Stimulated activated memory B cell treated with anti-CD40 and anti-IgM and Interleukin-4, amounts not matched to agents 10 μg/mL and 1 μg/mL and 100 μg/mL, for 72 hours (primary cell): ENCODE measurements around the gene CYB561.

Experiments used
- ATAC-seq: fragments of 150-1000 bp; cut with Tn5 transposase; 2 replicates; pipeline ENCODE4 v1.10.0; 2021
- H3K27ac Mint-ChIP-seq: one replicate; pipeline ENCODE4 v1.8.0; 2022; ENCODE audit warnings: mild to moderate bottlenecking, mixed read lengths
- H3K27me3 Mint-ChIP-seq: one replicate; pipeline ENCODE4 v1.8.0; 2022; ENCODE audit warnings: mixed read lengths
- H3K36me3 Mint-ChIP-seq: one replicate; pipeline ENCODE4 v1.8.0; 2022; ENCODE audit warnings: mixed read lengths
- H3K4me1 Mint-ChIP-seq: one replicate; pipeline ENCODE4 v1.8.0; 2022; ENCODE audit warnings: mixed read lengths
- H3K4me3 Mint-ChIP-seq: one replicate; pipeline ENCODE4 v1.8.0; 2022; ENCODE audit warnings: mild to moderate bottlenecking, moderate library complexity, mixed read lengths
- H3K9me3 Mint-ChIP-seq: one replicate; pipeline ENCODE4 v1.8.0; 2022; ENCODE audit warnings: mixed read lengths

Gene CYB561

DNA sequence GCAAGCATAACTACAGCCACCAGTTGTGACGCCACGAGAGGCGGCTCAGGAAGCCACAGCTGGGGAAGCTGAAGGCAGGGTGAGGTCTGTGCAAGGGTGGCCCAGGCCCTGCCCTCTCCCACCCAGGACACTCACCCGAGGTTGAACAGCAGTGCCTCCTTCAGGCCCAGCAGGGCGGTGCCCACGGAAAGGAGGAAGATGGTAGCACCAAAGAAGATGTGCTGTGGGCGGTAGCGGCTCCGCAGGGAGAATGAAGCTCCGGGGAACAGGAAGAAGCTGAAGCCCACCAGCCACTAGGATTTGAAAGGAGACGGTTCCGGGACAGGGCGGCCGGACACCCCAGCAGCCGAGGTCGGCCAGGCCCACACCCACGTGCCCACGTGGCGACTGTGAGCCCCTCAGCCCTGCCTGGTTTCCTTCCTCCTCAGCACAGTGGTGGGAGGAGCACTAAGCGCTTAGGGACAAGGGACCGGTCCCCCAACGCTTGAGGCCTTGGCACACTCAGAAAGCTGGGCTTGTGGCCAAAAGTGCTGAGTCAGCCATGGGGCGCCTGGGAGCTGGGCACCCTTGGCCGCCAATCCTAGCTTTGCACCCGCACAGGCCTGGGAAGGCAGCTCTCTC is 11.0 kb downstream of the CYB561 start:
- ATAC-seq = no peak
- H3K27me3 Mint-ChIP-seq = peaks cover 16% of the 10 kb centered on the region
- no peaks in the 10 kb centered on the region for H3K9me3 Mint-ChIP-seq
- H3K4me1 Mint-ChIP-seq = peaks cover 17% of the 10 kb centered on the region
- no peak overlapping the region for H3K4me3 Mint-ChIP-seq
- H3K36me3 Mint-ChIP-seq = peaks cover 24% of the 10 kb centered on the region
- no peak overlapping the region for H3K27ac Mint-ChIP-seq

DNA sequence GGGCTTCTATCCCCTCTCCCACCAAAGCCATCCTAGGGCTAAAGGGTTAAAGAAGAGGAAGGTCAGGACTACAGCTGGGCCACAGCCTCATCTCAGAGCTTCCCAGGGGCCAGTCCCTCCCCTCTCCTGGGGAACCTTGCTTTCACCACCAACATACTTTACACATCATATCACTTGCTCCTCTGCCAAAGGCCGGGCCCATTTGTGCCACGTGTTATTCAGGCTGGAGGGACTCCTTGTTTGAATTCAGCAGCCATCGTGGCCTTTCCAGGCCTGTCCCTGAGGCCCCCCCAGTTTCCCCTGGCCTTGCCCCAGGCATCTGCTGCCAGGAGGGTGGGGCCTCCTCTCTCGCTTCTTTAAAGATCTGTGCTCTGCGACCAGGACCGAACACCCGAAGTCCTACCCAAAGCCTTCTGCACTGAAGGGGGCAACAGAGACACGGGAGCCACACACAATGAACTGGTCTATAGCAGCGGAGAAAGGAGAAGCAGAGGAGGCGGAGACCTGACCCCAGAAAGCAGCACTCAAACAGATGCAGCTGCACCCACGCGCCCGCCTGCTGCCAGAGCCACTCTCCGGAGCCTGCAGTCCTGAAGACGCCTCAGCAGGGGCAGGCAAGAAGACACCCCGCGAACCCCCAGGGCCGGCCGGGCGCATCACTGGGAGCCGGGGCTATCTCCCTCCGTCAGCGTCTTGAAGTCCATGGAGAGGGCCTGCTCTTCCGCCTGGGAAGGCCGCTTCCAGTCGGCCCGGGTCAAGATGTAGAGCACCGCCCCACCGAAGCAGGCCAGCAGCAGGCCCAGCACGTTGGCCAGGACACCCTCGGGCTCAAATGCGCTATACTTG is 12.1 kb downstream of the CYB561 start:
- Mint-ChIP-seq H3K27me3 (peaks cover 16% of the 10 kb centered on the region), H3K36me3 (peaks cover 24% of the 10 kb centered on the region), H3K4me1 (peaks cover 9% of the 10 kb centered on the region), H3K9me3 (no peaks in the 10 kb centered on the region), H3K4me3 (no peak overlapping the region), H3K27ac (no peak overlapping the region)
- ATAC-seq = no peak

DNA sequence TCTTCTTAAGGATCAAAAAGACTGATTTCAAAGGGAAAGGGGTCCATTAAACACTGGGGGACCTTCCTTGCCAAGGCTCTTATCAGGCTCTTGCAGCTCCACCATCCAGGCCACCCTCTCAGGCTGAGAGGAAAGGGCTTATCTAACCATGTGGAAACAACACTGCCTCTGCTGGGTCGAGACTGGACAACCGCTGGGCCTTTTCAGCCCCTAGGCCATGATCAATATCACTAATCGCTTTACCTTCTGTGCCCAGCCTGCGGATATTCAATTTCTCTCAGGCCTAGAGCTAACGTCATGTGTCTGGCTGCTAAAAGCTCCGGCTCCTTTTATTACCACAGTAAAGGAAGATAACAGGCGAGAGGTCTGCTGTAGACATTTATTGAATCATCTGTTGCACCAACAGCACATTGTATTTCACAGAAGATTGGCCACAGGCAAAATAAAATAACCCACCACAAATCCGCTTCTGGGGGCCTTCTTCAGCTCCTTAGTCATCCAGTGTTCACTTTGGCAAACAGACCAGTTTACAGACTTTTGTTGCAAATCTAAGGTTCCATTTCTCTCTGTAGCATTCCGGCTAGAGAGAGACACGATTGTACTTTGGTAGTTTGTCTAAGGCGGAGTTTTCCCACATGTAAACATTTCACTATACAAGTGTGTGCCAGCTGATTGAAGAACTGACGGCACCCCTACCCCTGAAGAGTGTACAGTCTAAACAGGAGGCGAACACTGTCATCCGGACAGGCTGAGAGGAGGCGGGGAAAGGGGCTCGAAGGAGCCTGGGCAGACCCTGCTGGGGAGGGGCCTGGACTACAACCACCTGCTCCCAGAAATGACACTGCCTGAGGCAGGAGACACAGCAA is 13.9 kb downstream of the CYB561 start:
- H3K36me3 Mint-ChIP-seq = peaks cover 24% of the 10 kb centered on the region
- no peak overlapping the region for H3K27ac Mint-ChIP-seq
- peaks cover 12% of the 10 kb centered on the region for H3K4me1 Mint-ChIP-seq
- no peaks in the 10 kb centered on the region for H3K9me3 Mint-ChIP-seq
- ATAC-seq = no peak
- no peak overlapping the region for H3K4me3 Mint-ChIP-seq
- H3K27me3 Mint-ChIP-seq = peaks cover 20% of the 10 kb centered on the region

DNA sequence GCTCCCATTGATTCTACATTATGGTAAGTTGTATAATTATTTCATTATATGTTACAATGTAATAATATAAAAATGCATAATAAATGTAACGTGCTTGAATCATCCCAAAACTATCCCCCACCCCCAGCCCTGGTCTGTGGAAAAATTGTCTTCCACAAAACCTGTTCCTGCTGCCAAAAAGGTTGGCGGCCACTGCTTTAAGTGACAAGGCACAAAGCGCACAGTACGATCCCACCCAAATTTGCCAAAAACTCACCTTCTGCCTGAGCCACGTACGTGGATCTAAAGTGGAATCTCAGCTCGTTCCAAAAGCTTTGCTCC is 14.5 kb downstream of the CYB561 start:
- H3K27me3 Mint-ChIP-seq = peaks cover 26% of the 10 kb centered on the region
- H3K4me3 Mint-ChIP-seq = no peak overlapping the region
- H3K4me1 Mint-ChIP-seq = peaks cover 18% of the 10 kb centered on the region
- no peak overlapping the region for H3K27ac Mint-ChIP-seq
- ATAC-seq = no peak
- H3K9me3 Mint-ChIP-seq = no peaks in the 10 kb centered on the region
- peaks cover 24% of the 10 kb centered on the region for H3K36me3 Mint-ChIP-seq

DNA sequence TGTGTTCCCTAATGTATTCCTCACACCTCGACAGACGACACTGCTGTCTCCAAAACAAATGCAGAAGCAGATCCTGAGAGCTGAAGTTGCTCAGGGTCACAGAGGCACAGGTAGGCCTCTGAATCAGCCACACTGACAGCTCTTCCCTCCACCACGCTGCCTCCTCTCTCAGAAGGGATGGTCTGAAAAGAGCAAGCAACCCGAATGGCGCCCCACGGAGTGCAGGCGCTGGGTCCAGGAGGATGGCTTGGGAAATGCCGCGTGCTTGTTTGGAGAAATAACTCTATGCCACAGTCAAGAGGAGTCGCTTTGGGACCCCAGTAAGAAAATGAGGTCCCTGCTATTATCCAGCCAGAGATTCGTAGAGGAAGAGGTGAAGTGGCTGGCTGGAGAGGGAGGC is 15.9 kb downstream of the CYB561 start:
- no peak overlapping the region for H3K4me3 Mint-ChIP-seq
- peaks cover 24% of the 10 kb centered on the region for H3K36me3 Mint-ChIP-seq
- no peak overlapping the region for H3K27ac Mint-ChIP-seq
- H3K27me3 Mint-ChIP-seq = peaks cover 34% of the 10 kb centered on the region
- H3K9me3 Mint-ChIP-seq = no peaks in the 10 kb centered on the region
- no peak for ATAC-seq
- H3K4me1 Mint-ChIP-seq = peaks cover 16% of the 10 kb centered on the region

DNA sequence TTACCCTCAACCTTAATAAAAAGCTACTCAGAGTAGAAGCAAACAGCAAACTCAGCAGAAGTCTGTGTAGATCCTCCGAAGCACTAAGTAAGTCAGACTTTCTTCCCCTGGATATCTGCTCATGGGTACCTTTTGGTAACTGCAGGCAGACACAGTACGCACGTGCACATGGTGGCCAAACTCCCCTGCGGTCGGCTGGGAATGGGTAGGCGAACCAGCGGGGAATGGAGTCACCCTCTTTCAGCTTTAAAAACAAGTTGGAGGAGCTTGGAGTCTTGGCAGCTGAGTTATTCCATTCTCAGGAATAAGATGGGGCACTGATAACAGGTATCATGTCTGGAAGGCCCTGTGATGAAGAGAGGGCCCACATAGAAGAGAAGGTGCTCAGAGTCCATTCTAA is 16.3 kb downstream of the CYB561 start:
- Mint-ChIP-seq H3K9me3 (no peaks in the 10 kb centered on the region), H3K36me3 (peaks cover 20% of the 10 kb centered on the region), H3K4me3 (no peak overlapping the region), H3K27ac (no peak overlapping the region), H3K4me1 (peaks cover 16% of the 10 kb centered on the region), H3K27me3 (peaks cover 33% of the 10 kb centered on the region)
- ATAC-seq = no peak

DNA sequence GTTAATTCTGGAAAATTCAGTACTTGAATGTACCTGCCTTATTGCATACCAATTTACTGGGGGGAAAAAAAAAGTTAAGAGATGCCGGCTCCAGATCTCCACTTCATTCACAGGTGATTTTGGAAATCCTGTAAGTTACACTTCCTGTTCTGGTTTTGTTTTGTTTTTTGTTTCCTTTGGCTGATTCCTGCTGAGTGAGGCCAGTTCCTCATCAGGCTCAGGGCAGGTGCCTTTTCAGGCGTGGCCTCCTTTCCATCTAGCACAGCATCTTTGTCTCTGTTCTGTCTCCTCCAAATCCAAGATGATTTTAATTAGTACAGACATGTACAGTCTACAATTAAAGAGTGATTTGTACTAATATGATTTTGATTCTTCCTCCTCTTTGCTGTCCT is 19.2 kb downstream of the CYB561 start:
- peaks cover 16% of the 10 kb centered on the region for H3K4me1 Mint-ChIP-seq
- no peaks in the 10 kb centered on the region for H3K9me3 Mint-ChIP-seq
- peaks cover 20% of the 10 kb centered on the region for H3K27me3 Mint-ChIP-seq
- no peak for ATAC-seq
- no peaks in the 10 kb centered on the region for H3K36me3 Mint-ChIP-seq
- H3K4me3 Mint-ChIP-seq = no peak overlapping the region
- no peak overlapping the region for H3K27ac Mint-ChIP-seq

DNA sequence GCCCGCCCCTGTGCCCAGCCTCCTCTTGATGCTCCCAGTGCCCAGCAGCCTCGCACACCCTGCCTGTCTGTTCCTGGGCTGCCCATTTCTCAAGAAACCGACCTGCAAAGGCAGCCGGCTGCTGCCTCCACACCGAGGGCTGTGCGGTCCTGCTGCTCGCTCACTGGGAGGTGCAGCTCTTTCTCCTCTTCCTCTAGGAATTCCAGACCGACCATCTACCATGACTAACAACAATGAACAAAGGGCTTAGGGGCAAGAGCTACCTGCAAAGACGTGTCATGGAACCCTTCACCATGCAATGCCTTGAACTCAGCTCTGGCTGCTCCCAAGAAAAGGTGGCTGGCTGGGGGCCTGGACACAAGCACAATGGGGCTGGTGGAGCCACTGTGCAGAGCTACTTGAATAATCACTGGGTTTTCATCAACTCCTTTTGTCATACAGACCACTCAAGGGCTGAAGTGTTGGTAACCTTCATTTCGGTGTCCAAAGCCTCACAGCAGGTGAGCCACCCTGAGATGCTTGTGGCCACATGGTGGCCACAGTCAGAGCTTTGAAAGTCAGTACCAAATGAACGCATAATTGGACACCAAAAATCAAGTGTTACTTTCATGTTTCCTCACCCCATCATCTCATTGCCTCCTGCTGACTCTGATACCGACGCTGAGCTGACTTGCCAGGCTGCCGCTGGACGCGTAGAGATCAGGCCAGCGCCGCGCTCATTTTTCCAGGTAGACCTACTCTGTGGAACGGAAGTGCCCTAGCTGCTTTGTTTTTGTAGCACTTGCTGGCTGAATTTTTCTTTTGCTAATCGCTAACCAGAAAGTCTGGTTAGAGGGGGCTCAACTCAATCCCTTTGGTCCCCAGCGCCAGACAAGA is 19.8 kb downstream of the CYB561 start:
- Mint-ChIP-seq H3K4me1 (peaks cover 16% of the 10 kb centered on the region), H3K36me3 (no peaks in the 10 kb centered on the region), H3K9me3 (no peaks in the 10 kb centered on the region), H3K27ac (no peak overlapping the region), H3K4me3 (no peak overlapping the region), H3K27me3 (peaks cover 20% of the 10 kb centered on the region)
- no peak for ATAC-seq

DNA sequence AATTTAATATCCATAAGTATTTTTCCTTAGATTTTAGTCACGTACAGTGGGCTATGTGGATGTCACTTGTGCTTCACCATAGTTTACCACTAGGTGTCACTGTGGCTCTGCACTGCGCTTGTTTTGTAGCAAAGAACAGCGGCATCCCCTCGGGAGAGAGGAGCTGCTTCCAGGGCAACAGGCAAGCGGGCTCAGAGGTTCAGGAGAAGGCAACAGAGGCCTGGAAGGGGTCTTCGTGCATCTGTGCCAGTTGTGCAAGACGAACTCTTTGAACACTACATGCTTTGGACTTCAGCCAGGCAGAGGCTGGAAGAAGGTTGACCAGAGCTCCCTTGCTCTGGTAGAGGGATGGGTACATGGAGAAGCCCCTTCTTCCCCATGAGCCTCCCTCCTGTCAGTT is 20.6 kb downstream of the CYB561 start:
- Mint-ChIP-seq H3K36me3 (no peaks in the 10 kb centered on the region), H3K27me3 (peaks cover 20% of the 10 kb centered on the region), H3K9me3 (no peaks in the 10 kb centered on the region), H3K4me3 (no peak overlapping the region), H3K27ac (no peak overlapping the region), H3K4me1 (peaks cover 16% of the 10 kb centered on the region)
- ATAC-seq = peak; percentile 75

DNA sequence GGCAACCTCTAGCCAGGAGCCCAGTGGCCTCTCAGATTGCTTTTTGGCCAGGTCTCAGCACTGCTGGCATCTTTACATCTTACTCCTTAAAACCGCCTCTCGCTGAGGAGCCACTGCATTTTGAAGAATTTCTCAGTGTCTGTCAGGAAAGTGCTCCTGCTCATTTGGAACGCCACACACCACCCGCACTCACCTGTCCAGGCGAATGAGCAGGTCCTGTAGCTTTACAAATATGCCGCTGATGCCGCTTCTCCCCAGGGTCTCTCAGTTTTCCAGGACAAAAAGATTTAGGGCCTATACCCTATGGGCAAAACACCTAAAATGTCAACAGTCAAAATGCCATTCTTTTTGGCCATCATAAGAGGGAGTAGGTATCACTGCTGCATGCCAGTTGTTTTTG is 22.1 kb downstream of the CYB561 start:
- Mint-ChIP-seq H3K9me3 (no peaks in the 10 kb centered on the region), H3K27me3 (peaks cover 20% of the 10 kb centered on the region), H3K27ac (no peak overlapping the region), H3K4me1 (peaks cover 16% of the 10 kb centered on the region), H3K36me3 (no peaks in the 10 kb centered on the region), H3K4me3 (no peak overlapping the region)
- no peak for ATAC-seq

DNA sequence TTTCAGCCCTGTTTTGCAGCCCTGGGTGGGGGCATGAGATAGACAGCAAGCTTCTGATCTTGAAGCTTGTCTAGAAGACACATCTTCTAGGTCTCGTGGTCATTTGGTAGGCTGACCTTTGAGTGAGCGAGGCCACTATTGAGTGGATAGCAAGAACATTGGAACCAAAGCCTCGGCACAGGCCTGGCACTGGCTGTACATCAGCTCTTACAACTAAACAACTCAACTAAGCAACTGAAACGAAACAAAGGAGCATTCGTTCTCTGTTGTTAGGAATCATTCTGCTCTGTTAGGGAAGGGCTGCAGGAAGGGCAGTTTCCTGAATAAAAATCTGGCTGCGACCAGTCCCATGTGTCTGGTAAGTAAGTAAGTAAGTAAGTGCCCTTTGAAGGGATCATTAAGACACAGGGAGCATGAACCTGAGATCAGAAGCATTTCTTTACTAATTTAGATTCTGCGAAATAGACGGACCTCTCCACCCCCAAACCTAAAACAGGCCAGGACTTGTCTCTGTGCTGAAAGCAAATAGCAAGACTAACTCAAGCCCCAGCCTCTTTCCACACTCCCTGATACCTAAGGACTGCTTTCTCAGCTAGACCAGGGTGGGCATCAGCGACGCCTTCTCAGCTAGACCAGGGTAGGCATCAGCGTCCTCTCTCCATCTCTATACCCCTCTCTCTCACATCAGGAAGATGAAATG is 22.7 kb downstream of the CYB561 start:
- Mint-ChIP-seq H3K4me1 (peaks cover 16% of the 10 kb centered on the region), H3K36me3 (no peaks in the 10 kb centered on the region), H3K27me3 (peaks cover 20% of the 10 kb centered on the region), H3K9me3 (no peaks in the 10 kb centered on the region), H3K4me3 (no peak overlapping the region), H3K27ac (no peak overlapping the region)
- ATAC-seq = no peak

DNA sequence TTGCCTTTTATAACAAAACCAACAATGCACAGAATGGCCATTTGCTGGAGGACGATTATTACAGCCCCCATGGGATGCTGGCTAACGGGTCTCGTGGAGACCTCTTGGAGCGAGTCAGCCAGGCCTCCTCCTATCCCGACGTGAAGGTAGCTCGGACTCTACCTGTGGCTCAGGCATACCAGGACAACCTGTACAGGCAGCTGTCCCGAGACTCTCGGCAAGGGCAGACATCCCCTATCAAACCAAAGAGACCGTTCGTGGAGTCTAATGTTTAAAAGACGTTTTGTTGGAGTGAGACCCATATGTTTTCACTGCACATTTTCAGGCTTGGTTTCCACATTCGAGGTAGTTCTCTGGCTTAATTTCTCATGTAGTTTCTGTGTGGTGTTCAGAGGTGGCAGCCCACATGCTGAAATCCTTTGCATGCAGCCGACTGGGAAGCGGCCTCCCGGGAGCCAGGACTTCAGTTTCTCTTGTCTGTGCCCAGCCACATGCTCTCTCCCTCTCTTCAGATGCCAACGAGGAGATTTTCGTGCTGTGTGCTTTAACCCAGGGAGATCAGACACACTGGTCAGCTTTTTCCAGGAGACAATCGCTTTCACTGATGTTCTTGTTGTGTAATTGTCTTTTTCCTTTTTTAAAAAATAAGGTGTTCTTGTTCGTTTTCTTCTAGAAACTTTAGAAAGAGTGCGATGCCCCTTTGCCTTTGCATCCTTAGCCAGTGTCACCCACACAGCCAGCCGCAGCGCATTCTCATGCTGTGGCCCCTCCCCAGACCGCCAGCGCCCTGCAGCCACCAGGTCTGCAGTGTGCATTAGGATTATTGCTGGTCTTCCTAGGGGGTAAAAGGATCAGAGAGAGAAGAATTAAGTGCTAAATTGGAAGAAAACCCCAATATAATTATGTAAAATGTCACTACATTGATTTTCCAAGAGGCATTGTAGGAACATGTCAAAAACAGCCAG is 24.1 kb downstream of the CYB561 start:
- H3K36me3 Mint-ChIP-seq = no peaks in the 10 kb centered on the region
- H3K27me3 Mint-ChIP-seq = peaks cover 14% of the 10 kb centered on the region
- no peaks in the 10 kb centered on the region for H3K9me3 Mint-ChIP-seq
- H3K27ac Mint-ChIP-seq = no peak overlapping the region
- H3K4me1 Mint-ChIP-seq = peaks cover 11% of the 10 kb centered on the region
- H3K4me3 Mint-ChIP-seq = no peak overlapping the region
- no peak for ATAC-seq

DNA sequence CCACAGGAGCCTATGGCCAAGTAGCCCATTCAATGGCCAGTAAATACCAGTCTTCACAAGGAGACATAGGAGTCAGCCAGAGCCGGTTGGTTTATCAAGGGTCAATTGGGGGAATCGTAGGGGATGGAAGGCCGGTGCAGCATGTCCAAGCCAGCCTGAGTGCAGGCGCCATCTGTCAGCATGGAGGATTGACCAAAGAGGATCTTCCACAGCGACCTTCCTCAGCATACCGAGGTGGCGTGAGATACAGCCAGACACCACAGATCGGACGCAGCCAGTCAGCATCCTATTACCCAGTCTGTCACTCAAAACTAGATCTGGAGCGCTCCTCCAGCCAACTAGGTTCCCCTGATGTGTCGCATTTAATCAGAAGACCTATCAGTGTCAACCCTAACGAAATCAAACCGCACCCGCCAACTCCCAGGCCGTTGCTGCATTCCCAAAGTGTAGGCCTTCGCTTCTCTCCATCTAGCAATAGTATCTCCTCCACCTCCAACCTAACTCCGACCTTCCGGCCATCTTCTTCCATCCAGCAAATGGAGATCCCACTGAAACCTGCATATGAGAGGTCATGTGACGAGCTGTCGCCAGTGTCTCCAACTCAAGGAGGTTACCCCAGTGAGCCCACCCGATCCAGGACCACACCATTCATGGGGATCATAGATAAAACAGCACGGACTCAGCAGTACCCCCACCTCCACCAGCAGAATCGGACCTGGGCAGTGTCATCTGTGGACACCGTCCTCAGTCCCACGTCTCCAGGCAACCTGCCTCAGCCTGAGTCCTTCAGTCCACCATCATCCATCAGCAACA is 25.0 kb downstream of the CYB561 start:
- H3K27ac Mint-ChIP-seq = no peak overlapping the region
- H3K4me3 Mint-ChIP-seq = no peak overlapping the region

More for the DNA sequence above, 25.0 kb downstream of the CYB561 start:
- ATAC-seq = no peak
- Mint-ChIP-seq H3K36me3 (no peaks in the 10 kb centered on the region), H3K4me1 (peaks cover 5% of the 10 kb centered on the region), H3K9me3 (no peaks in the 10 kb centered on the region), H3K27me3 (peaks cover 8% of the 10 kb centered on the region)
